CD4-positive, alpha-beta T cell treated with Interleukin-2 at 100 ng/mL for 4 hours (primary cell): ENCODE data around the gene TOX3.

Source experiments
- DNase-seq: peaks from one replicate; pipeline ENCODE4 v3.0.0-alpha.2; 2020; ENCODE audit warnings: low spot score

Gene TOX3

GRCh38 chr16:52537516-52537915 lies 9.4 kb downstream of the TOX3 start:
- DNase-seq = no peak

- no peak for DNase-seq
These were observed 11.9 kb downstream of the TOX3 start for GRCh38 chr16:52535076-52535475.

GRCh38 chr16:52533296-52533695 lies 13.6 kb downstream of the TOX3 start:
- DNase-seq = no peak

GRCh38 chr16:52532384-52532783 lies 14.6 kb downstream of the TOX3 start:
- DNase-seq = no peak

- DNase-seq = no peak
These were observed 17.7 kb downstream of the TOX3 start for GRCh38 chr16:52529226-52529625.

GRCh38 chr16:52528393-52529065 lies 18.4 kb downstream of the TOX3 start:
- no peak for DNase-seq

GRCh38 chr16:52526830-52527229 lies 20.1 kb downstream of the TOX3 start:
- DNase-seq = no peak

- DNase-seq = no peak
These were observed 20.7 kb downstream of the TOX3 start for GRCh38 chr16:52526116-52526828.

GRCh38 chr16:52521570-52521969 lies 25.4 kb downstream of the TOX3 start:
- DNase-seq = no peak

- no peak for DNase-seq
These were observed 28.1 kb downstream of the TOX3 start for GRCh38 chr16:52518884-52519283.

GRCh38 chr16:52515068-52515671 lies 31.8 kb downstream of the TOX3 start:
- no peak for DNase-seq

- DNase-seq = no peak
These were observed 34.5 kb downstream of the TOX3 start for GRCh38 chr16:52512297-52512987.

GRCh38 chr16:52501746-52502145 lies 45.2 kb downstream of the TOX3 start:
- DNase-seq = no peak

GRCh38 chr16:52500963-52501362 lies 46.0 kb downstream of the TOX3 start:
- DNase-seq = no peak

GRCh38 chr16:52499060-52499440 lies 47.9 kb downstream of the TOX3 start:
- DNase-seq = no peak

GRCh38 chr16:52498328-52499059 lies 48.4 kb downstream of the TOX3 start:
- DNase-seq = no peak

- DNase-seq = no peak
These were observed 49.7 kb downstream of the TOX3 start for GRCh38 chr16:52497067-52497816.

GRCh38 chr16:52496051-52496876 lies 50.7 kb downstream of the TOX3 start:
- no peak for DNase-seq

- DNase-seq = no peak
These were observed 52.3 kb downstream of the TOX3 start for GRCh38 chr16:52494621-52495020.

GRCh38 chr16:52494145-52494544 lies 52.8 kb downstream of the TOX3 start:
- no peak for DNase-seq
